Measurements from ENCODE around the gene DLGAP1. TPM values are rescaled to one million over a fixed set of nuclear protein-coding genes. Genes with fewer than 3 reads are reported as not detected.

DLGAP1 gene
- total and polyA plus RNA-seq, 2 of the 13 experiments (the other 11 are each of a cell fraction or from before 2014, with no cell fraction given): 0.01 TPM; not detected in 1

GRCh38 chr18:3771121-3771971 is 683.8 kb downstream of the DLGAP1 start:
- Histone ChIP-seq H2AFZ (ENCODE audit: low read length) (no peak overlapping the region), H3K36me3 (replicated peaks in 1 of 2; ENCODE audit: control insufficient read depth in 1 of 2, insufficient read depth in 2 of 2, low read length in 2 of 2) (no peaks in the 10 kb centered on the region), H3K4me3 (replicated peaks in 1 of 3; ENCODE audit: insufficient read depth in 1 of 3, low read depth in 2 of 3, low read length in 3 of 3) (no peak overlapping the region), H4K20me1 (ENCODE audit: insufficient read depth, low read length) (no peaks in the 10 kb centered on the region), H3K79me2 (ENCODE audit: insufficient read depth, low read length) (no peaks in the 10 kb centered on the region), H3K27ac (ENCODE audit: extremely low read length, insufficient read depth, low read length) (no peak overlapping the region), H3K9me3 (ENCODE audit: low read length) (no peaks in the 10 kb centered on the region), H3K27me3 (ENCODE audit: control insufficient read depth in 1 of 2, insufficient read depth in 2 of 2, low read length in 2 of 2) (peaks cover 0 to 18% of the 10 kb centered on the region in 2 experiments; a peak in 2 of 5 replicates), H3K4me2 (ENCODE audit: low read depth, low read length) (peak overlapping the region; percentile 54), H3K9ac (ENCODE audit: insufficient read depth, low read depth, low read length) (no peak overlapping the region), H3K4me1 (ENCODE audit: insufficient read depth, low read length) (no peaks in the 10 kb centered on the region)
- ChIA-PET CTCF (ENCODE audit: low intra/inter-chr PET ratio, low total read pairs) (interaction anchor here (0.8 to 2.1 kb wide), 5 partner anchors 98 to 490 kb away, joined by 3 to 12 read pairs (median 11); no protein-coding TSS in a partner anchor), POLR2A (no interaction called here)
- no TSS peak for BruUV-seq (replicated peaks)
- intact Hi-C loops (cut with micrococcal nuclease; ENCODE audit: unreplicated experiment) (loop anchor here (1.0 to 2.0 kb wide), 4 partner anchors 99 to 489 kb away; no protein-coding TSS in a partner anchor), in situ Hi-C loops (cut with HindIII; ENCODE audit: extremely low pct_ligation_motif_present, low pct_unique_long_range_greater_than_20kb) (no loop called here)
- no peak for FAIRE-seq
- DNase-seq (ENCODE audit: low spot score): peak; percentile 48
- ATAC-seq: peak; percentile 100
- 5% methylated on average over 32 of the region's 40 CpGs for WGBS (ENCODE audit: low lambda C conversion rate)
- no peak for TF ChIP-seq ZNF235 (CRISPR knock-in tag; IDR thresholded peaks at IDR 0.05; ENCODE audit: borderline replicate concordance)
- no peak for TF ChIP-seq MAZ (IDR thresholded peaks at IDR 0.05; ENCODE audit: borderline replicate concordance, low read depth, low read length)
- peak; percentile 50; the same call in 1 of the 2 replicates for TF ChIP-seq MAZ (CRISPR knock-in tag; IDR thresholded peaks at IDR 0.05; ENCODE audit: low read depth)
- 0 out of 2 replicates have a peak, but pooled peaks have one; percentile 21 for TF ChIP-seq ELF3 (CRISPR knock-in tag; IDR thresholded peaks at IDR 0.05)
- TF ChIP-seq ZFP91 (CRISPR knock-in tag; IDR thresholded peaks at IDR 0.05; ENCODE audit: borderline replicate concordance): peak; percentile 44; the same call in 1 of the 2 replicates
- peak; percentile 32; the same call in 1 of the 2 replicates for TF ChIP-seq MED1 (CRISPR knock-in tag; IDR thresholded peaks at IDR 0.05)
- no peak for TF ChIP-seq NAIF1 (CRISPR knock-in tag; IDR thresholded peaks at IDR 0.05; ENCODE audit: borderline replicate concordance)
- no peak for TF ChIP-seq AFF4 (CRISPR knock-in tag; IDR thresholded peaks at IDR 0.05)
- peak; percentile 39; the same call in 1 of the 2 replicates for TF ChIP-seq NFKB2 (CRISPR knock-in tag; IDR thresholded peaks at IDR 0.05; ENCODE audit: borderline replicate concordance)
- TF ChIP-seq ZKSCAN5 (CRISPR knock-in tag; IDR thresholded peaks at IDR 0.05): no peak
- TF ChIP-seq SPEN (CRISPR knock-in tag; IDR thresholded peaks at IDR 0.05; ENCODE audit: low read depth): peak; percentile 51; the same call in 1 of the 2 replicates
- TF ChIP-seq THAP11 (CRISPR knock-in tag; IDR thresholded peaks at IDR 0.05): no peak
- TF ChIP-seq ZNF777 (CRISPR knock-in tag; IDR thresholded peaks at IDR 0.05): no peak
- TF ChIP-seq TIGD3 (CRISPR knock-in tag; IDR thresholded peaks at IDR 0.05; ENCODE audit: borderline replicate concordance): no peak
- TF ChIP-seq BHLHE40 (IDR thresholded peaks at IDR 0.05; ENCODE audit: low read length): 0 out of 2 replicates have a peak, but pooled peaks have one; percentile 34
- 0 out of 2 replicates have a peak, but pooled peaks have one; percentile 46 for TF ChIP-seq ZFP90 (CRISPR knock-in tag; IDR thresholded peaks at IDR 0.05; ENCODE audit: borderline replicate concordance)

Measured in HepG2 (cell line).